HG02759 (cell line): ENCODE measurements around the gene MYOD1.

ENCODE experiments used
- ATAC-seq: cut with Tn5 transposase; IDR thresholded peaks from one replicate; pipeline ENCODE4 v1.9.1; 2021; ENCODE audit warnings: mild to moderate bottlenecking, moderate library complexity; ENCODE audit not compliant: unreplicated experiment

The MYOD1 gene

GRCh38 chr11:17769218-17769617 is 49.8 kb downstream of the MYOD1 start:
- no peak for ATAC-seq

- ATAC-seq, result no peak
Measured at GRCh38 chr11:17770048-17770652, 50.8 kb downstream of the MYOD1 start.

DNA sequence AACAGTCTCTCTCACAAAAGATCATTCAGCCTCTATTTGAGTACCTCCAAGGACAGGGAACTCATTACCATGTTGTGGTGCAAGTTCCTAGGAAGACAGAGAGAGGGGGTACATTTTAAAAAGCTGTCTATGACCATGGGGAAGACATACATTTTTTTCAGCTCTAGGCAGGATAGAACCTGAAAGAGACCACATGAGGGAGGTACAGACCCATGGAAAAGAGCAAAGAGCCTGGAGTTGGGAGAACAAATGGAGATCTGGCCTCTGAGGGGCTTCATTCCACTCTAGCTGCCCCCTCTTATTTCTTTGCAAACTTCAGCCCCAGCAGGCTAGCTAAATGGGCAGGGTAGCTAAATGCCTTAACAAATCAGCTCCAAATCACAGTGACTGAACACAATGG is 51.5 kb downstream of the MYOD1 start:
- ATAC-seq, result no peak

DNA sequence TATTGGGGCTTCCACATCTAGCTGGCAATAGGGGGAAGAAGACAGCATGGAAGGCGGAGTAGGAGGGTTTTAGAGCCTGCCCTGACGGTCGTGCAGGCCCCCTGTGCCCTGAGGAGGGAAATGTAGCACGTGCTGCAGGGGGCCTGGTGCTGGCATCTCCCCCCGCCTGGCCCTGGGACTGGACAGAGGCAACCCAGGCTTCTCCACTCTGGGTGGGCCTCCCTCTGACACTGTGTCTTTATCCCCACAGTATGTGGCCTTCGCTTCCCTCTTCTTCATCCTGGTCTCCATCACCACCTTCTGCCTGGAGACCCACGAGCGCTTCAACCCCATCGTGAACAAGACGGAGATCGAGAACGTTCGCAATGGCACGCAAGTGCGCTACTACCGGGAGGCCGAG is 52.0 kb downstream of the MYOD1 start:
- ATAC-seq, result no peak
